Cardiac muscle cell (in vitro differentiated cells and primary cell): ENCODE results near the gene ATXN1. TPM values are rescaled to one million over a fixed set of nuclear protein-coding genes. Genes with fewer than 3 reads are reported as not detected.
A peak's percentile ranks its signal among the peaks of the same experiment; 100 is the strongest.
"Not testable (repeated sequence)": the region's sequence is repeated elsewhere in the genome, so short reads cannot be mapped to it uniquely, and the experiment has no call there.

Experiments
- DNase-seq, 2 donors: peaks; one replicate each; pipeline versions ENCODE4 v3.0.0 to v3.0.0-alpha.2; 2010 to 2017; ENCODE audit warnings: low read depth in 1 of 2, low spot score in 1 of 2
- H3K27ac ChIP-seq: fragments of 200-600 bp; sonication (generic); 2 replicates; pipeline ENCODE4 v1.5.1; 2016
- H3K27me3 ChIP-seq: fragments of 200-600 bp; sonication (generic); 2 replicates; pipeline ENCODE4 v1.6.0; 2016; ENCODE audit warnings: control low read depth
- H3K36me3 ChIP-seq: fragments of 200-600 bp; sonication (generic); 2 replicates; pipeline ENCODE4 v1.5.1; 2016; ENCODE audit warnings: control low read depth
- H3K4me1 ChIP-seq: fragments of 200-600 bp; sonication (generic); 2 replicates; pipeline ENCODE4 v1.8.1; 2017; ENCODE audit warnings: low read depth, mild to moderate bottlenecking, mixed run types
- H3K4me3 ChIP-seq: fragments of 200-600 bp; sonication (generic); 2 replicates; pipeline ENCODE4 v1.5.1; 2016; ENCODE audit warnings: mild to moderate bottlenecking
- H3K9me3 ChIP-seq: fragments of 200-600 bp; sonication (generic); 2 replicates; pipeline ENCODE4 v1.5.1; 2017; ENCODE audit warnings: low read depth, mild to moderate bottlenecking, control low read depth
- polyA plus RNA-seq: library from polyadenylated mRNA; unstranded; fragments of >200 nt; fragmentation: Nextera tagmentation; extraction: Ambion mirVana; gene quantifications from 2 replicates; pipeline ENCODE4 v1.2.1, GENCODE V29; 2016
- total RNA-seq: library from RNA; depleted of rRNA; stranded (reverse); fragments of >200 nt; gene quantifications from 2 replicates; pipeline ENCODE4 v1.2.3, GENCODE V29; 2016
- TF ChIP-seq, protein P1 (sequence below): IDR thresholded peaks from 2 replicates; pipeline ENCODE4 v1.5.1; 2012; ENCODE audit warnings: low read depth, mild to moderate bottlenecking, low read length

The ATXN1 gene
- total and polyA plus RNA-seq, 2 experiments from 2014 or later, result 15.1 to 37.4 TPM

- Histone ChIP-seq H3K27ac (no peak overlapping the region), H3K27me3 (no peaks in the 10 kb centered on the region), H3K4me3 (no peak overlapping the region), H3K9me3 (no peaks in the 10 kb centered on the region), H3K36me3 (no peaks in the 10 kb centered on the region), H3K4me1 (peaks cover 3% of the 10 kb centered on the region)
- TF ChIP-seq, protein P1, sequence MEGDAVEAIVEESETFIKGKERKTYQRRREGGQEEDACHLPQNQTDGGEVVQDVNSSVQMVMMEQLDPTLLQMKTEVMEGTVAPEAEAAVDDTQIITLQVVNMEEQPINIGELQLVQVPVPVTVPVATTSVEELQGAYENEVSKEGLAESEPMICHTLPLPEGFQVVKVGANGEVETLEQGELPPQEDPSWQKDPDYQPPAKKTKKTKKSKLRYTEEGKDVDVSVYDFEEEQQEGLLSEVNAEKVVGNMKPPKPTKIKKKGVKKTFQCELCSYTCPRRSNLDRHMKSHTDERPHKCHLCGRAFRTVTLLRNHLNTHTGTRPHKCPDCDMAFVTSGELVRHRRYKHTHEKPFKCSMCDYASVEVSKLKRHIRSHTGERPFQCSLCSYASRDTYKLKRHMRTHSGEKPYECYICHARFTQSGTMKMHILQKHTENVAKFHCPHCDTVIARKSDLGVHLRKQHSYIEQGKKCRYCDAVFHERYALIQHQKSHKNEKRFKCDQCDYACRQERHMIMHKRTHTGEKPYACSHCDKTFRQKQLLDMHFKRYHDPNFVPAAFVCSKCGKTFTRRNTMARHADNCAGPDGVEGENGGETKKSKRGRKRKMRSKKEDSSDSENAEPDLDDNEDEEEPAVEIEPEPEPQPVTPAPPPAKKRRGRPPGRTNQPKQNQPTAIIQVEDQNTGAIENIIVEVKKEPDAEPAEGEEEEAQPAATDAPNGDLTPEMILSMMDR, result no peak
- DNase-seq, result no peak
These were observed 496.5 kb downstream of the ATXN1 start for GRCh38 chr6:16264785-16265184.

DNA sequence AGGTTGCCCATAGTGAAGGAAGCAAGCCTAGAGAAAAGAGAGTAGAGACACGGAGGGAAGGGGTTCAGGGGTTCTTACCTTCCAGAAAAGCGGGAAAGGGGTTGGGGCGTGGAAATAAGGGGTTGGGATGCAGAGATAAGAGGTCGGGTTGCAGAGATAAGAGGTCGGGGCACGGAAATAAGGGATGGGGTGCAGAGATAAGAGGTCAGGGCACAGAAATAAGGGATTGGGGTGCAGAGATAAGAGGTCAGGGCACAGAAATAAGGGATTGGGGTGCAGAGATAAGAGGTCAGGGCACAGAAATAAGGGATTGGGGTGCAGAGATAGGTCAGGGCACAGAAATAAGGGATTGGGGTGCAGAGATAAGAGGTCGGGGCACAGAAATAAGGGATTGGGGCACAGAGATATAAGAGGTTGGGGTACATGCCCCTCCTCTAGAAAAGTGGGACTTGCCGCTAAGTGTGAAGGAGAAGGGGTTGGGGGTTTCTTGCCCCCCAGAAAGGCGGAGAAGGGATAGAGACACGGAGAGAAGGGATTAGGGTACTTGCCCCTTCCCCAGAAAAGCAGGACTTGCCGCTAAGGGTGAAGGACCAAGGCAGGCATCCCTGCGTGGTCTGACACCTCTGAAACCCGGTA lies 497.7 kb downstream of the ATXN1 start:
- not testable (repeated sequence) for H3K4me3 ChIP-seq

DNA sequence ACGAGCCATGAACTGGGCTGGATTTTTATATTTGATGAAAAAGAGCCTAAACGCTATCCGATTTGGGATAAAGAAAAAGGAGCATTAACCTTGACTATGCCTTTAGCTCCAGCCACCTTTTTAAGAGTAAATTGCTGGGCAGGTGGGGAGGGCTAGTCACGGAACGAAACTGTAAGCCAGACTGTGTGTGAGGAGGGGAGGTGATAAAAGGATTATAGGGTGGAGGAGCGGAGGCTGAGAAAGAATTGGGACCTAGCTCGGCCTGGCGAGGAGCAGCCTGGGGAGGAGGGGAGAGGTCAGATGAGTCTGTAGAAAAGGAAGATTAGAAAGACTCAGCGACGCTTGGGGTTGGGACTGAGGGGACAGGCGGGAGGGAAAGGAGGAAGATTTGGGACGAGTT lies 498.5 kb downstream of the ATXN1 start:
- not testable (repeated sequence) for H3K4me1 ChIP-seq, H3K4me3 ChIP-seq, H3K36me3 ChIP-seq, H3K27me3 ChIP-seq, H3K9me3 ChIP-seq, H3K27ac ChIP-seq, DNase-seq

More for the DNA sequence above, 497.7 kb downstream of the ATXN1 start:
- H3K4me1 ChIP-seq, H3K27ac ChIP-seq, DNase-seq, H3K27me3 ChIP-seq, H3K9me3 ChIP-seq, H3K36me3 ChIP-seq: not testable (repeated sequence)

DNA sequence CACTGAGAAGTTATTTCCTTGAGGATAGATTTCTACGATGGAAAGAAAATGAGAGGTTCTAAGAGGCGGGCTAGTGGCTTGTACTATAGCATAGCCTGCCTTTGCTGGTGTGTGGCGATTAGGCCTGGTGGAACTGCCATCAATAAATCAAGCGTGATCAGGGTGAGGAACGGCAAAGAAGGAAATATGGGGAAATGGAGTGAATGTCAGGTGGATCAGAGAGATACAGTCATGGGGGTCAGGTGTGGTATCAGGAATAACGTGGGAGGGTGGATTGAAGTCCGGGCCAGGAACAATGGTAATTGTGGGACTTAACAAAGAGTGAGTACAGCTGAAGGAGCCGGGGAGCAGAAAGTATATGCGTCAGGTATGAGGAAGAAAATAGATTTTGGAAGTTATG lies 500.7 kb downstream of the ATXN1 start:
- not testable (repeated sequence) for H3K36me3 ChIP-seq, H3K9me3 ChIP-seq, H3K4me3 ChIP-seq, DNase-seq, H3K27me3 ChIP-seq
- peaks cover 15% of the 10 kb centered on the region for H3K4me1 ChIP-seq
- peak overlapping the region; percentile 39 for H3K27ac ChIP-seq

DNA sequence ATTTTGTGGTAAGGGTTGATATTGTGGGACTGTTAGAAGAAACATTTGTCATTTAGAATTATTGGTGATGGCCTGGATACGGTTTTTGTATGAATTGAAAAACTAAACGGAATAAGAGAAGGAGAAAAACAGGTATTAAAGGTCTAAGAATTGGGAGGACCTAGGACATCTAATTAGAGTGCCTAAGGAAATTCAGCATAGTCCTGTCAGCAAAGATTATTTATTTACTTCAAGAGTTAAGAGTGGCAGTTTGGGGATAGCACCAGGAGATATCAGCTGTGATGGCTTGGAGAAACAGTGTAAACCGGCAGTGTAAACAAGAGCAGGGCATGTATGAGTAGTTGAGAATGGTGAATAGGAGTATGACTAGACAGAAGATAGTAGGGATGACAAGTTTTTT lies 501.7 kb downstream of the ATXN1 start:
- Histone ChIP-seq H3K4me1 (peaks cover 15% of the 10 kb centered on the region), H3K27ac (peak overlapping the region; percentile 82)
- H3K9me3 ChIP-seq, H3K27me3 ChIP-seq, H3K4me3 ChIP-seq, H3K36me3 ChIP-seq, DNase-seq: not testable (repeated sequence)

GRCh38 chr6:16258709-16259075 lies 502.6 kb downstream of the ATXN1 start:
- peak overlapping the region; percentile 82 for H3K27ac ChIP-seq
- no peaks in the 10 kb centered on the region for H3K9me3 ChIP-seq
- DNase-seq, result no peak
- peaks cover 15% of the 10 kb centered on the region for H3K4me1 ChIP-seq
- TF ChIP-seq, protein P1, result no peak
- no peaks in the 10 kb centered on the region for H3K36me3 ChIP-seq
- H3K4me3 ChIP-seq, result no peak overlapping the region
- no peaks in the 10 kb centered on the region for H3K27me3 ChIP-seq

DNA sequence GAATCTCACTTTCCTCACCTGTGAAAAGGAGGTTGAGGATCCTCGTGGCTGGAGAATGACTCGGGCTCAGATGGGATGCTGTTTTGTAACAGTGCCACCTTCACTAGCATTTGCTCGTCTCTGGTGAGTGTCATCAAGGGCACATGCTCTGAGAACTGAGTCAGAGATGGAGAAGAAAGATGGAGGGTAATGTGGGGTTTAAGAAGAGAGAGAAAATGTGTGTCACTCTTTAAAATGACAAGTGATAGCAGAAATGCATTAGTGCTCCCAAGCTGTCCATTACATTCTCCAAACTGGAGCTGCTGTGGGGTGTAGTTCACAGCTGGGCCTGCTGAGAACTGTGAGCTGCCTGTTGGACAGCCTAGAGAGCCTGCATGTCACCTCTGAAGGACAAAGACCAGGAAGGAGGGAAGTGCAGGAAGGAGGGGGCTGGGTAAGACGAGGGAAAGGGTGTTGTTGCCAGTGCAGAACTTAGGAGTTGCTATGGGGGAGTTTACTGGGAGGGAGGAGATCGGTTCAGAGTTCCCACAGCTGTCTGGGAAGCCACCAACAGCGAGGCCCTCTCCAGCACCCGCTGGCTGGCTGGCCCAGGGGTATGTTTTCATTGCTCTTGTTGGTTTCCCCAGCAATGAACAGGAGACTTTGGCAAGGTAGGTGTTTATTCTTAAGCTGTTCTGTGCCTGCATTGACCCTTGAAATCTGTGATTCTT lies 503.1 kb downstream of the ATXN1 start:
- Histone ChIP-seq H3K27me3 (no peaks in the 10 kb centered on the region), H3K36me3 (no peaks in the 10 kb centered on the region), H3K4me1 (peaks cover 15% of the 10 kb centered on the region), H3K9me3 (no peaks in the 10 kb centered on the region), H3K4me3 (no peak overlapping the region), H3K27ac (peak overlapping the region; percentile 82)
- TF ChIP-seq, protein P1, result no peak
- DNase-seq, result peak; percentile 21 to 73
